ENCODE data around the gene SCAND1.

Gene SCAND1

GRCh38 chr20:35903843-35904242, 50.5 kb downstream of the SCAND1 start:
- DNase-seq = no peak
